K562 (cell line): ENCODE data around the gene CRKL. TPM values are rescaled to one million over a fixed set of nuclear protein-coding genes. Genes with fewer than 3 reads are reported as not detected.

Source experiments
- AFF4 ChIP-seq: sonication (generic); formaldehyde crosslinking; IDR thresholded peaks from 2 replicates; pipeline ENCODE4 v1.8.0; 2023; ENCODE audit warnings: mild to moderate bottlenecking, missing genetic modification reagents
- CREB1 ChIP-seq, 2 experiments: sonication (generic) in 1 of 2; formaldehyde crosslinking in 1 of 2; IDR thresholded peaks; 2 replicates each; pipeline versions ENCODE4 v1.6.1 to v1.8.0; 2012 to 2022; ENCODE audit warnings: inconsistent platforms in 1 of 2, mild to moderate bottlenecking in 1 of 2, missing genetic modification reagents in 1 of 2, moderate library complexity in 1 of 2
- E2F3 ChIP-seq: fragments of 250-450 bp; sonication (Bioruptor Pico); IDR thresholded peaks from 2 replicates; pipeline ENCODE4 v1.4.0; 2020; ENCODE audit warnings: mild to moderate bottlenecking
- ETS1 ChIP-seq: conservative IDR thresholded peaks from 2 replicates; pipeline ENCODE4 v1.6.1; 2011; ENCODE audit warnings: low read depth, mild to moderate bottlenecking, low read length; ENCODE audit not compliant: control insufficient read depth
- JUN ChIP-seq, 2 experiments: sonication (generic) in 1 of 2; formaldehyde crosslinking in 1 of 2; IDR thresholded peaks; 2 replicates each; pipeline versions ENCODE4 v1.6.1 to v1.8.0; 2012 to 2022; ENCODE audit warnings: borderline replicate concordance in 2 of 2, mild to moderate bottlenecking in 2 of 2, improper control_type of control experiment in 1 of 2, low read depth in 1 of 2, low read length in 1 of 2, missing genetic modification reagents in 1 of 2
- MAZ ChIP-seq, 2 experiments: fragments of 450-650 bp in 1 of 2; sonication (generic) in 1 of 2; formaldehyde crosslinking; IDR thresholded peaks in 1 of 2; conservative IDR thresholded peaks in 1 of 2; 2 replicates each; pipeline versions ENCODE4 v1.4.0 to v1.5.0; 2020; ENCODE audit warnings: mild to moderate bottlenecking in 1 of 2, missing genetic modification reagents in 1 of 2
- RBFOX2 ChIP-seq: fragments of 200-400 bp; formaldehyde crosslinking; IDR thresholded peaks from 2 replicates; pipeline ENCODE4 v1.6.1; 2017; ENCODE audit warnings: low read depth, mild to moderate bottlenecking, low read length, moderate library complexity
- VEZF1 ChIP-seq: fragments of 200-800 bp; sonication (Bioruptor generic); IDR thresholded peaks from 2 replicates; pipeline ENCODE4 v1.6.1; 2017; ENCODE audit warnings: missing genetic modification characterization, missing compliant biosample characterization
- polyA plus RNA-seq, 8 experiments: library from polyadenylated mRNA; depleted of rRNA in 4 of 8; stranded (reverse) in 5 of 8; unstranded in 3 of 8; fragments of >200 nt; fragmentation: Nextera tagmentation in 2 of 8; fragmentation: Illumina TruSeq in 1 of 8; extraction: Ambion mirVana in 2 of 8; extraction: Trizol in 1 of 8; gene quantifications; 2 replicates each; pipeline versions ENCODE4 v1.2.1 to v1.2.3, GENCODE V29; 2011 to 2014; ENCODE audit warnings: inconsistent platforms in 1 of 8, missing spikeins in 1 of 8
- total RNA-seq, 7 experiments: library from RNA; depleted of rRNA in 6 of 7; stranded (reverse); fragments of >200 nt in 6 of 7; fragmentation: Illumina TruSeq in 2 of 7; extraction: Trizol in 2 of 7; gene quantifications; 2 replicates each; pipeline versions ENCODE4 v1.2.1 to v1.2.3, GENCODE V29; 2011 to 2021; ENCODE audit warnings: low replicate concordance in 1 of 7
- TF ChIP-seq, protein P1 (sequence below), 2 experiments: IDR thresholded peaks; 2 replicates each; pipeline ENCODE4 v1.6.1; 2012; ENCODE audit warnings: improper control_type of control experiment in 2 of 2, low read depth in 2 of 2, low read length in 2 of 2, borderline replicate concordance in 1 of 2
- TF ChIP-seq, protein P2 (sequence below): fragments of 450-650 bp; formaldehyde crosslinking; IDR thresholded peaks from 2 replicates; pipeline ENCODE4 v1.4.0; 2020; ENCODE audit warnings: mild to moderate bottlenecking, moderate library complexity
- TF ChIP-seq, protein P3 (sequence below): sonication (generic); formaldehyde crosslinking; IDR thresholded peaks from 2 replicates; pipeline ENCODE4 v1.8.1; 2023; ENCODE audit warnings: mild to moderate bottlenecking, missing genetic modification reagents, moderate library complexity

CRKL gene
- total and polyA plus RNA-seq, 9 of the 15 experiments (the other 6 are each of a cell fraction or from before 2014, with no cell fraction given) = 100 to 263 (median 124) TPM

- TF ChIP-seq JUN (IDR thresholded peaks at IDR 0.05; ENCODE audit: borderline replicate concordance, low read depth, low read length) (no peak), JUN (CRISPR knock-in tag; IDR thresholded peaks at IDR 0.05; ENCODE audit: borderline replicate concordance) (0 out of 2 replicates have a peak, but pooled peaks have one; percentile 46), RBFOX2 (0 out of 2 replicates have a peak, but pooled peaks have one; percentile 18), CREB1 (IDR thresholded peaks at IDR 0.05) (0 out of 2 replicates have a peak, but pooled peaks have one; percentile 4), CREB1 (CRISPR knock-in tag; IDR thresholded peaks at IDR 0.05) (0 out of 2 replicates have a peak, but pooled peaks have one; percentile 24), AFF4 (0 out of 2 replicates have a peak, but pooled peaks have one; percentile 36), E2F3 (0 out of 2 replicates have a peak, but pooled peaks have one; percentile 33), MAZ (CRISPR knock-in tag; conservative IDR thresholded peaks at IDR 0.05 in 1 of 2, IDR thresholded peaks at IDR 0.05 in 1 of 2) (no peak; a peak in 1 of 4 replicates), VEZF1 (CRISPR knock-in tag) (no peak), ETS1 (0 out of 2 replicates have a peak, but pooled peaks have one; percentile 4)
- TF ChIP-seq, protein P1, sequence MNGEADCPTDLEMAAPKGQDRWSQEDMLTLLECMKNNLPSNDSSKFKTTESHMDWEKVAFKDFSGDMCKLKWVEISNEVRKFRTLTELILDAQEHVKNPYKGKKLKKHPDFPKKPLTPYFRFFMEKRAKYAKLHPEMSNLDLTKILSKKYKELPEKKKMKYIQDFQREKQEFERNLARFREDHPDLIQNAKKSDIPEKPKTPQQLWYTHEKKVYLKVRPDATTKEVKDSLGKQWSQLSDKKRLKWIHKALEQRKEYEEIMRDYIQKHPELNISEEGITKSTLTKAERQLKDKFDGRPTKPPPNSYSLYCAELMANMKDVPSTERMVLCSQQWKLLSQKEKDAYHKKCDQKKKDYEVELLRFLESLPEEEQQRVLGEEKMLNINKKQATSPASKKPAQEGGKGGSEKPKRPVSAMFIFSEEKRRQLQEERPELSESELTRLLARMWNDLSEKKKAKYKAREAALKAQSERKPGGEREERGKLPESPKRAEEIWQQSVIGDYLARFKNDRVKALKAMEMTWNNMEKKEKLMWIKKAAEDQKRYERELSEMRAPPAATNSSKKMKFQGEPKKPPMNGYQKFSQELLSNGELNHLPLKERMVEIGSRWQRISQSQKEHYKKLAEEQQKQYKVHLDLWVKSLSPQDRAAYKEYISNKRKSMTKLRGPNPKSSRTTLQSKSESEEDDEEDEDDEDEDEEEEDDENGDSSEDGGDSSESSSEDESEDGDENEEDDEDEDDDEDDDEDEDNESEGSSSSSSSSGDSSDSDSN (IDR thresholded peaks at IDR 0.05; ENCODE audit: borderline replicate concordance in 1 of 2, low read depth in 2 of 2, low read length in 2 of 2) = no peak
- TF ChIP-seq, protein P2, sequence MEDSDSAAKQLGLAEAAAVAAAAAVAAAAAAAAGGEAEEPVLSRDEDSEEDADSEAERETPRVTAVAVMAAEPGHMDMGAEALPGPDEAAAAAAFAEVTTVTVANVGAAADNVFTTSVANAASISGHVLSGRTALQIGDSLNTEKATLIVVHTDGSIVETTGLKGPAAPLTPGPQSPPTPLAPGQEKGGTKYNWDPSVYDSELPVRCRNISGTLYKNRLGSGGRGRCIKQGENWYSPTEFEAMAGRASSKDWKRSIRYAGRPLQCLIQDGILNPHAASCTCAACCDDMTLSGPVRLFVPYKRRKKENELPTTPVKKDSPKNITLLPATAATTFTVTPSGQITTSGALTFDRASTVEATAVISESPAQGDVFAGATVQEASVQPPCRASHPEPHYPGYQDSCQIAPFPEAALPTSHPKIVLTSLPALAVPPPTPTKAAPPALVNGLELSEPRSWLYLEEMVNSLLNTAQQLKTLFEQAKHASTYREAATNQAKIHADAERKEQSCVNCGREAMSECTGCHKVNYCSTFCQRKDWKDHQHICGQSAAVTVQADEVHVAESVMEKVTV (CRISPR knock-in tag) = no peak
- TF ChIP-seq, protein P3, sequence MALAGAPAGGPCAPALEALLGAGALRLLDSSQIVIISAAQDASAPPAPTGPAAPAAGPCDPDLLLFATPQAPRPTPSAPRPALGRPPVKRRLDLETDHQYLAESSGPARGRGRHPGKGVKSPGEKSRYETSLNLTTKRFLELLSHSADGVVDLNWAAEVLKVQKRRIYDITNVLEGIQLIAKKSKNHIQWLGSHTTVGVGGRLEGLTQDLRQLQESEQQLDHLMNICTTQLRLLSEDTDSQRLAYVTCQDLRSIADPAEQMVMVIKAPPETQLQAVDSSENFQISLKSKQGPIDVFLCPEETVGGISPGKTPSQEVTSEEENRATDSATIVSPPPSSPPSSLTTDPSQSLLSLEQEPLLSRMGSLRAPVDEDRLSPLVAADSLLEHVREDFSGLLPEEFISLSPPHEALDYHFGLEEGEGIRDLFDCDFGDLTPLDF (CRISPR knock-in tag) = no peak
Observed at GRCh38 chr22:20968281-20968977, 51.2 kb downstream of the CRKL start (continued).
